ENCODE measurements around the gene HSPH1.

The HSPH1 gene

GRCh38 chr13:31175847-31176532 is 14.3 kb upstream of the HSPH1 start:
- DNase-seq: no peak

DNA sequence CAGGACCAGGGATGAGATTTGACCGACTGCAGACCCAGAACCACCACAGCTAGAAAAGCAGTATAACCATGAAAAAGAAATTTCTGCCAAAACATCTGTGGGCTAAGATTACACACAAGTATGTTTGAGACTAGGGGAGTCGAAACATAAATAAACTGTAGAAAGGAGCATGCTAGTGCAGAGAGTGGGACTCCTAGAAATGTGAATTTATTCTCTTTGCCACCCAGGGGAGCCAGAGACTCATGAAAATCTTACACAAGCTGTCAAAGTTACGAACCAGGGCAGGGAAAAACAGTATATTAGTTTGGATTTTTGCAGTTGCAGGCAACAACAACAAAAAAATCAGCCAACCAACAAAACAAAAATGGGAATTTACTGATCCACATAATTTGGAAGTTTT is 12.3 kb upstream of the HSPH1 start:
- no peak for DNase-seq

DNA sequence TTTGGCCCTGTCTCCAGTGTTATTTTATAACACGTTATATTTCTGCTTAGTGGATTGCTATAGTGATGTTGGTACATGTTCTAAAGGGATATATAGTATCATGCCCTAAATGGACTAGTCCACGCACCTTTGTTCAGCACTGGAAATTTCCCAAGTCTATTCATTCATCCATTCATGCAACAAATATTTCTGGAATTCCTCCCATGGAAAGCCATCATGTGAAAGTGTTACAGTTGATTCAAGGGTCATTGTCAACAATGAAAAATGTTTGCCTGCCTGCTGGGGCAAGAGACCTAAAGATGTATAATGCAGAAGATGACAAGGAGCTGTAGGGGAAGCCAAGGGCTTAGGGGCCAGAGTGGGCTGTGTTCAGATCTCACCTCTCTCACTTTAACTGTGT is 10.8 kb upstream of the HSPH1 start:
- DNase-seq: no peak

- DNase-seq: no peak
Measured at GRCh38 chr13:31172001-31172400, 10.3 kb upstream of the HSPH1 start.

DNA sequence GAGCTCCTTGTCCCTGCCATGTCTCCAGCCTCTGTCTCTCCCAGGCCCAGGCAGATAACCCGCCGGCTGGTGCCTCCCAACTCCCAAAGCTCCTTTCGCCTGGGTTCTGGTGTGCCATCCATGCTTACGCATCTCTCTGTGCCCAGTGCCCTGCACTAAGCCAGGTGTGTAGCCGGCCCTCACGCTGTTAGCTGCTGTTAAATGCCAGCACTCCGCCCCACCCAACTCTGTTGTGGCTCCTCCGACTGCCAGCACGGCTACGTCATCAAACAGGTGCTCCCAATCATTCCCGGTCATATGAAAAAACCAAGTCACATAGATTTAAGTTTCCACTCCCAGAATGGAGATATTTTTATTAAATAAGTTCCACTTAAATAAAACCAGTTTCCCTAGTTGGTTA is 7.0 kb upstream of the HSPH1 start:
- no peak for DNase-seq

- DNase-seq: no peak
Measured at GRCh38 chr13:31168166-31168565, 6.5 kb upstream of the HSPH1 start.

DNA sequence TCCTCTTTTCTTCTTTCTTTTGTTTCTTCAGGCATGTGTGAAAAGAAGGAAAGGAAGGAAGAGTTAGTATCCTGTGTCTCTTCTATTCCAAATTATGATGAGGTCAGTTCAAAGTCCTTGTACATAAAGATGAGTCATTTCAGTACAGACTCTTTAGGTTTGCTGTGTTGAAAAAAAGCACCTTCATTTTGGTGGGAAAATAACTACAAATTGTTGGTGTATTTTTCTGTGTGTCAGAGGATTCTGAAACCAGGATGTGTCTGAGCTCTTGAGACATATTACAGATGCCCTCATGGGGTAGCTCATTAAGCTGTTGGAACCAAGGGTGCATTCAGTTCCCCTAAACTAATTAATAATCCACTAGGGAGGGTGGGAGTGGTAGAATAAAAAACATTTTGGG is 5.8 kb upstream of the HSPH1 start:
- DNase-seq: no peak

DNA sequence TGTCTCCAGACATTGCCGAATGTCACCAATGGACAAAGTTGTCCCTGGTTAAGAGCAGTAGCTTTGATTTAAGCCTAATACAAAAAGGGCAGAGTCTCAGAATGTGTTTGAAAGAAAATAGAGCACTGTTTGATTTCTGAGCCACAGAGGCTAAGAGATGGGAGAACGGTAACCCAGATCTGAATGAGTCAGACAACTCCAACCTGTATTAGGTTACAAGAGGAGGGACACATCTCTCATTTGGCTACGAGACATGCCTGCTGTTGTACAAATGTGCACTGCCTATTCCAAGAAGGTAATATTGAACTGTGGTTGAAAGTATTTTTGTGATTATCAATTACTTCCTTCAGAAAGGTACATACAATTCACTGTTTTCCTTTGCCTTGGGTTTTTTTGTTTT is 4.9 kb upstream of the HSPH1 start:
- DNase-seq: no peak

- peak; percentile 93 to 97 for DNase-seq
Measured at GRCh38 chr13:31162151-31163008, 676 bp upstream of the HSPH1 start.

DNA sequence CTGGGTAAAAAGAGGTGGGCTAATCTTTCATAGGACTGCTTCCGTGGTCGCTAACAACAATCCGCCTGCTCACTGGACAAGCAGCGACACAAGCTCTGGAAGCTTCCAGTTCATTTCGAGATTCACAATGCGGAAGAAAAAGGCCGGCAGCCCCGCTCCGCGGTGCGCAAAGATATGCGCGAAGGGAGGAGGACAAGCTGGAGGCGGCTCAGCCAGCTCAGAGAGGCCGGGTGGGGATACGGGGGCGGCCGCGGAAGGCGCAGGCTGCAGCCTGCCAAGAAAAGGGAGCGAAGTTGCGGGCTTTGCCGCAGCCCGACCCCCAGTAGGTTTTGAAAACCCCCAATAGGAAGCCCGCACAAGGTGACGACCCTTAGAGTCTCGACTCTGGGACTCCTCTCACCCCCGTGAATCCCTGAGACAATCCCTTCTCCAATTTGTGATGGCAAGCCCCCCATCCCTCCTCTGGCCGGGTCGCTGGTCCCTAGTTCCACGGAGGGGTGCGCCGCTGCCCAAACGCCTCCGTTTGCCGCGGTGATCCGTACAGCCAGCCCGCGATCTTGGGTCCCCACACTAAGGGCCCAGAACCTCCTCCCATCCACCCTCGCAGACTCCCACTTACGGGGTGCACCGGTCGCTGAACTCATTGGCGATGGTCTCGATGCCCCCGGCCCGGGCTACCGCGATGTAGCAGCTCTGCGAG is 697 bp downstream of the HSPH1 start:
- peak; percentile 7 to 11 for DNase-seq

DNA sequence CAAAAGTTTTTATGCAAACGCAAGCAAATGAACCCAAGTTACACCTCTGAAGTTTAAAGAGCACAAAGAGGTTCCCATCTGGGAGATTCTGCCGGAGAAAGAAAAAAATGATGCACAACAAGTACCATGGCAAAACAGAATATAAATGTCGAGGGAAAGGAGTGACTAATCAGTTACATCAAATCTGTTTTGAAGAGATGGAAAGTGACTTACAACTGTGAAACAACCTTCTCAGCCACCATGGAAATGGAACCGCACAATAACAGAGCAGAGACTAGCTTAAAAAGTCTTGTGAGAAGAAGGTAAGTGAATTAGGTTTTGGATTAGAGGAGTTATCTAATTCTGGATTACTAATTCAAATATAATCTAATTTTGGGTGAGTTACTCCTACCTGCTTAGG is 2.4 kb downstream of the HSPH1 start:
- DNase-seq: no peak

DNA sequence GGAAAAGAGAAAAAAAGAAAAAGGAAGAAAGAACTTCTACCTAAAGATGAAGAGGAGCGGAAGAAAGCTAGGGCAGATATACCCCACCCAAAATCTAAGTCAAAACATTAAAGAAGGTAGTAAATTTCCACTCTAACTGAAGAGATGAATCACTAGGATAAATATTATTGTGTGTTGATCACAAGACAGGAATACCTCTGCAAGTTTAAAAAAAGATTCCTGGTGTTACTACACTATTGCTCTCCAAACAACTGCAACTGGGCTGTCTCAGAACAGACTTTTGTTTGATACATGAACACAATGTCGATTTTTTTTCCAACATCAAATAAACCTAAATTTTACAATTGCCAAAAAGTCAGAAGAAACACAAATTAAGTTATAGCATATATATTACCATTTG is 6.8 kb downstream of the HSPH1 start:
- no peak for DNase-seq

DNA sequence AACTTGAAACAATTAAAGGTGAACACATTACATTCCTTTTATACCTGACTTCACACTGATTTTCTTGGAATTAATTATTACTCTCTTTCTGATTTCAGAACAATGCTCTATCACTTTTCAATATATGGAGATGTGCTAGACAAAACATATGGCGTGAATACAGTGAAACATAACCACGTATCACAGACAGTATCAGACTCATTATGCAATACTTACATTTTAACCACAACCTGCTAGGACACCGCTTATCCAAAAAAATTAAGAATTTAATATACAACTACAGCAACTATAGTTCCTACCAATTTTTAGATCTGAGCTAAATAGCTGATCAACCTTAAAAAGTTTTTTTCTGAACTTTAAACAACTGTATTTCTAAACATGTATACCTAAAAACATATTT is 9.9 kb downstream of the HSPH1 start:
- DNase-seq: no peak

DNA sequence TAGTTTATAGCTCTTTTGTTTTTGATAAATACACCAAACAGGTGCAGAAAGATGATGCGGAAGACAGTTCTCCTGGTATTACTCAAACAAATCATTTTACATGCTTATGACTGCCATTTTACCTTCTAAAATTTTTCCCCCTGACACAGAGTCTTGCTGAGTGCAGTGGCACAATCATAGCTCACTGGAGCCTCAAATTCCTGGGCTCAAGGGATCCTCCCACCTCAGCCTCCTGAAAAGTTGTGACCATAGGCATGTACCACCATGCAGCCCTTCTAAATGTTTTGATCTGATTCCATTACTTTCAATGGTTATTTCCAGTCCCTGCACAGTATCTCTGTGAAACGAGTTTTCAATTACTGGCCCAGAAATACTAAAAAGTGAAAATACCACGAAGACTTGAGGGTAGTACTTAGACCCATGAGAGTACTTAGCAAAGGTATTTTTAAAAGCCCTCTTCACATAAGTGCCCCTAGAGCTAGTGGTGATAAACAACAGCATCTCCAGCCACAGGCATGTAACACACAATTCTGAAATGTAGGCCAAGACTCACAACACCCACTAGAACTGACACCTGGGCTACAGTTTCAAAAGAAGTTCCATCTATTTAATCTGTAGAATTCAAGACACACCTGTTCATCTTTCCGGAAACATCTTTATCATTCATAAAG is 11.3 kb downstream of the HSPH1 start:
- no peak for DNase-seq

DNA sequence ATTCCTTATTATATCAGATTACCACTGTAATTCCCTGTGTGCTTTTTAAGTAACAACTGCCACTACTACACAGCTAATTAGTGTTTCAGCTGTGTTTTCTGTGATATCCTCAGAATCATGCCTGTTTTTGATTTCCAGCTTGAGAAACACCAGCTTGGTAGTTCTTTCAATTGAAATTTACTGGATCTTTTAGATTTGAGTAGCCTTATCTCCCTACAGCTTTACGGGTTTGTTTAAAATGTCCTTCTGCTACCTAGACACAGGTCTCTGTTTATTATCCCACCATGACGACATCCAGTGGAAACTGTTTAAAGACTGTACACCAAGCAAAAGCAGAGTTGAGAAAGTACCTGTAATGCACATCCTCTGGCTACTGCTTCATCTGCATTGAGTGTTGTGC is 12.1 kb downstream of the HSPH1 start:
- no peak for DNase-seq

DNA sequence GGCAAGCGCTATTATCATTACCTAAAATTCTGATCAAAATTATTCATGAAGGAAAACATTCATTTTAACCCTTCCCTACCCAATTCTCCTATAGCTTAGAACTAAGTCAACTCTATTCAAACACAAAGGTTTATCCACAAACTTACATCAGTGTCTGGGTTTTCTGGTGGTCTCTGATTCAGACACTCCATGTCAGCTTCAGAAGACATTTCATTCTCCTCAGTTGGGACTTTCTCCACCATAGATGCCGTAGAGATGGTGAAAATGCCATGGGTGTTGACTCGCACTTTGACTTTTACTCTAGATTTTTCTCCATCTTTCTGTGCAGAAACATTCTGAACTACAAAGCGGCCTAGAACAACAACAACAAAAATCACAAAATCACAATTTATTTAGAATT is 16.3 kb downstream of the HSPH1 start:
- no peak for DNase-seq

DNA sequence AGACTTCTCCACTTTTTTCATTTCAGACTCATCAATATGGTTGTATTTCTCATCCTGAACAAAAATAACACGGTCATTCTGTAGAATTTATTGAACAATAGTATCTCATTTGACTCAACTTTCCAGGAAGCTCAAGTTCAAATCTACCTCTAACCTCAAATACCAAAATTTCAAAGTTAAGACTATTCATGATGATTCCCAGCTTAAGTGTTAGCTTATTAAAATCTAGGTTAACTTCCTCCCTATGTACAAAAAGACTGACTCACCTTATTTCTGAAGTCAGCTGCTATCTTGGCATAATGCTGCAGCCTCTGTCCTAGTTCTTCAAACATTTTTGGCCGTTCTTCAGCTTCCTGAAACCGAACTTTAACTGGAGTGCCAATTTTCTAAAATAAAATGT is 23.2 kb downstream of the HSPH1 start:
- DNase-seq: no peak

DNA sequence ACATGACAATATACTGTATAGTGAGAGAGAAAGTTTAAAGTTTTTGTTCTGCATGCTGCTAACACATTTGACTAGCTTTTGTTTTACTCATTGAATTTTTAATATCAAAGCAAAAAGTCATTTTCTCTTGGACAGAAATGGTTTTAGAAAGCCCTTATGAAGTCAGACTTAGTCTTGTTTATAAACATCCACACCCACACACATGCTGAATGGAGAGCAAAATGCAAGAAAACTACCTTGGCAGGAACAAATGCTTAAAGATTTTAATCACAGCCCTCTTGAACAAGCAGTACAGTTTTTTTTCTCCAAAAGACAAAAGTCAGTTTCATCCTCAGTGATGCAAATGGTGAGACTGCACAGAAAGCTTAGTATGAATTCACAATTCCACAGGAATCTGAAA is 25.0 kb downstream of the HSPH1 start:
- no peak for DNase-seq

- DNase-seq: no peak
Measured at GRCh38 chr13:31134039-31134711, 27.5 kb downstream of the HSPH1 start.

GRCh38 chr13:31133621-31134020 is 28.1 kb downstream of the HSPH1 start:
- DNase-seq: no peak

GRCh38 chr13:31131470-31131961 is 30.2 kb downstream of the HSPH1 start:
- no peak for DNase-seq

- no peak for DNase-seq
Measured at GRCh38 chr13:31129419-31129818, 32.3 kb downstream of the HSPH1 start.

GRCh38 chr13:31124204-31124603 is 37.5 kb downstream of the HSPH1 start:
- no peak for DNase-seq
